Stimulated activated CD8-positive, alpha-beta memory T cell treated with anti-CD3 and anti-CD28 coated beads, Interleukin-7, amount 100 ng/mL, for 1 hour (primary cell): ENCODE measurements around the gene PEX3.
"Not testable (repeated sequence)": the region's sequence is repeated elsewhere in the genome, so short reads cannot be mapped to it uniquely, and the experiment has no call there.

Experiments
- DNase-seq, 2 donors: peaks; one replicate each; pipeline ENCODE4 v3.0.0-alpha.2; 2020; ENCODE audit warnings: low read depth in 2 of 2

Gene PEX3

DNA sequence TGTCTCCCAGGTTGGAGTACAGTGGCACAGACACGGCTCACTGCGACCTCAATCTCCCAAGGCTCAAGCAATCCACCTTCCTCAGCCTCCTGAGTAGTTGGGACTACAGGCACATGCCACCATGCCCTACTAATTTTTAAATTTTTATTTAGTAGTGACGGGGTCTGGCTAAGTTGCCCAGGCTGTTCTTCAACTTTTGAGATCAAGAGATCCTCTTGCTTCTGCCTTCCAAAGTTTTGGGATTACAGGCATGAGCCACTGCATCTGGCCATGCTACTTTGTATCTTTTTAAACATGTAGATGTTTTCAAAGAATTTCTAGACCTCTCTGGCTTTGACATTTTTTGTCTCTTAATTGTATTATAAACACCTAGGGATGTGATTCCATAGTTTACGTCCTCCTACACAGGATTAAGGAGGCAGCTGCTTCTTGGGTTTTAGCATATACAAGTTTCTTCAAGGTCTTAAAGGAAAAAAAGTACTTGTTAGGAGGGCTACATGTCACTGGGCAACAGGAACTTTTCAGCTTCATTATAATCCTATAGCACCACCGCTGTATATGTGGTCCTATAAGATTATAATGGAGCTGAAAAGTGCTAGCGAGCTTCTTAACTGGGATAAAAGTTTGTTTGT, 1.4 kb upstream of the PEX3 start:
- DNase-seq, result no peak

DNA sequence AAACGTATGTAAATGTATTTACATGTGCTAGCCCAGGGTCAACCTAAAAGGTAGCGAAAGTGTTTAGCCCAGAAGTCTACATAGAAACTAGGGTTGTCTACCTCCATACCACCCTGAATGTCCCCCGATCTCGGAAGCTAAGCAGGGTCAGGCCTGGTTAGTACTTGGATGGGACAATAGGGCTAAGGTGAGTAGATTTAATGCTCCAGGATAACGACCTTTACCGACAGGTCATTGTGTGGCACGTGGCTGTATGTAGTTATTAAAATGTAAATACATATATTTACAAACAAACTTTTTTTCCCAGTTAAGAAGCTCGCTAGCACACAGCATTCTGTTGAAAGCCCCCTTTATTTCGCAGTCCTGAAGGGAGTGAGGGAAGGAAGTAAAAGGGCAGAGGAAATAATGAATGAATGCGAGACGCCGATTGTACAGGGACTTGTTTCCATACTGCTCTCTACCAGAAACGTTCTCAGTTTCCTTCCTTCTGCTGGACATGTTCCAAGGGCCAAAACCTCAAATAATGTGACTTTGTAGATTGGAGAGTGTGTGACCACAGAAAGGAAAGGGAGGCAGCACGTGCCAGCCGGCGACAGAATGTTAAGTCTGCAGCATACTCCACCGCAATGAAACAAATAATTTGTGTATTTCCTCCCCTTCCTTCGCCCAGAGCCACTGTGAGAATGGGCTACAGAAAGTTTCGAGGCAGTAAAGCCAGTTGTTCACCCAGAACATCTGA, 722 bp upstream of the PEX3 start:
- DNase-seq, result peak; percentile 0 to 23

DNA sequence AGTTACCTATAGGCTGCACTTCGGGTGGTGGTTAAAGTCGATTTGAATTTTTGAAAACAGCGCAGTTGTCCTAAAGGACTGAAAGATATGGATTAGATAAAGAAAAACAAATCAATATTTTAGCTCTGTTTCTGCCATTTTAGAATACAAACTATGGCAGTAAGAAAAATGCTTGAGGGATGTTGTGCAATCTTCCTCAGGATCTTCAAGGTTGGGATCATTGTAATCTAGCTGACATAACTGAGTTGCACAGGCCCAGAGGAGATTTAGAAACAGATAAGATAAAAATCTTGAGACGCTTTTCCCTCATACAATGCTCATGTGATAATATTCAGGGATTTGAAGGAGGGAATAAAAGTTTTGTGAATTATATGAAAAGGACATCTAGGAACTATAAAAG, 926 bp downstream of the PEX3 start:
- no peak for DNase-seq

DNA sequence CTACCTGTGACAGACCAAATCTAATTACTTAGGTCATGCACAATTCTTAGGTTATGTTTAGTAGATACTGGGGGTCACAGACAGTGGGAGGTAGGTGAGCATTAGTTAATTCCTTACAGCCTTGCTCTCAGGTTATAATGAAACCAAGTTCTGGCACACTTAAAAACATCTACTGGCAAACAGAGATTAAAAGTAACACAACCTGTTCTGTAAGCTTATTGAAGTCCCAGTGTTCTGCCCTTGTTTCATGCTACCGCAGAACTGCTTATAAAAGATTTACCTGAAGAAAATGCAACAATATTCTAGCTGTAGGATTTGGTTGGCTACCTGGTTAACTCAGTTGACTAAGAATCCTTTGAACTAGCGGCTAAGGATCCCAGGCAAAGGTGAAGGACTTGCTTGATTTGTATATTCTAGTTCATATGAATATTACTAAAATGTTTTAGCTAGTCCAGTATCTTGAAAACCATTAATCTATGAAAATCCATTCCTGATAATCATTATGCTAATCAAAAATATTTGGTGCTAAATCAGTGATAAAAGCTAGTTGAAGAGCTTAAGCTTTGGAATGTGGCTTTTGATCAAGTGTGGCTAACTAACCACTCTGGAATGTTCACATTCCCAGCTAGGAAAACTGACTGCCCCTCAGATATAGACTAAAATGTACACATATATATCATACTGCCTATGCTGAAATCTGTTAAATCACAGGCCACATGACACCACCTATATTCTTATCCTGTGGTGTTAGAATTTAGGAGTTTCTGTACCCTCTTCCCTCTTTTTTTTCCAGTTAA, 7.2 kb downstream of the PEX3 start:
- no peak for DNase-seq

DNA sequence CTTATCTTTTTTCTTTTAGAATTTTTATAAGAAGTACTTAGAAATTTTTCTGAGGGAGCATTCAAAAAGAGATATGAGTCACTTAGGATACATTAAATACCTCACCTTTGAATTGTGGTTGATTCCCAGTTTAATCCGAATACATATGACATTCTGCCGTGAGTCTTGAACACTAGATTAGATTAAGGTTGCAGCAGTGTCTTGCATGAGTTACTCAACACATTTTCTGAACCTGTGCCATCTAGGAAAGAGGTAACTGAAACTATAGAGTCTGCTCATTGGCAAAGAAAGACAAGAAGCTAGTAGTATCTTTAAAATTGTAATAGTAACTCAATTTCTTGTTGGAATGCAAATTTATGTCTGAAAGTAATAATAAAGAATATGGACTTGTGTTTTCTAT, 14.9 kb downstream of the PEX3 start:
- no peak for DNase-seq

DNA sequence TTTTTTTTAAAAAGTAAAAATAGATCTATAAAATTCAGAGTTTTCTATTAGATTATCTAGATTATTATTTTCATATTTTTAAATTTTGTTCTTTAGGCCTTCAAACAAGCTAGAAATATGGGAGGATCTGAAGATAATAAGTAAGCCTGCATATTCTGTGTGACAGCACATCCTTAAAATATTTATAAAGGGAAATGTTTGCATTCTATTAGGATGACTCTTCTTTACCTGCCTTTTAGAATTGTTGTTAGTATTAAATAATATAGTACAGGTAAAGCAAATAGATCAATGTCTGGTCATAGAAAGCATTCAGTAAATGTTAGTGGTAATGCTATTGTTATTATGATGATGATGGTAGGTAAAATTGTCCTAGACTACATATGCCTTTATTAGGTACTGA, 17.4 kb downstream of the PEX3 start:
- DNase-seq, result no peak

DNA sequence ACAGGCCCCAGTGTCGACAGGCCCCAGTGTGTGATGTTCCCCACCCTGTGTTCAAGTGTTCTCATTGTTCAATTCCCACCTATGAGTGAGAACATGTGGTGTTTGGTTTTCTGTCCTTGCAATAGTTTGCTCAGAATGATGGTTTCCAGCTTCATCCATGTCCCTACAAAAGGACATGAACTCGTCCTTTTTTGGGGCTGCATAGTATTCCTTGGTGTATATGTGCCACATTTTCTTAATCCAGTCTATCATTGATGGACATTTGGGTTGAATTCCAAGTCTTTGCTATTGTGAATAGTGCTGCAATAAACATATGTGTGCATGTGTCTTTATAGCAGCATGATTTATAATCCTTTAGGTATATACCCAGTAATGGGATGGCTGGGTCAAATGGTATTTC, 18.2 kb downstream of the PEX3 start:
- DNase-seq, result not testable (repeated sequence)

DNA sequence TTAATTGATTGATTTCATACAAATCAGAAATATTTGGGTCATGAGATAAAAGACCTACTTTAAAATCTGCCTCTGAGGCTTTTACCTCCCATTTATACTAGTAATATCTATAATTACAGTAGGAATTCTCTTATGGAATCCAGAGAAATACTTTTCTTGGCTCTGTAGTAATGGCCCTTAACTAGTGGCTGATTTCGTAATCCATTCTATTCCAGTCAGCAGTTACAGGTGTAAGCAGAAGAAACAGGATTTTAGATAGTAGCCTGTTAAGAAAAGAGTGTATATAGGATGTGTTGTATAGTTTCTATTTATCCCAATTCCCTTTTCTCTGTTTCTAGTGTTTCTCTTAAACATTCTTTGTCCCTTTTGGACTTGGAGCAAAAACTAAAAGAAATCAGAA, 21.2 kb downstream of the PEX3 start:
- no peak for DNase-seq

DNA sequence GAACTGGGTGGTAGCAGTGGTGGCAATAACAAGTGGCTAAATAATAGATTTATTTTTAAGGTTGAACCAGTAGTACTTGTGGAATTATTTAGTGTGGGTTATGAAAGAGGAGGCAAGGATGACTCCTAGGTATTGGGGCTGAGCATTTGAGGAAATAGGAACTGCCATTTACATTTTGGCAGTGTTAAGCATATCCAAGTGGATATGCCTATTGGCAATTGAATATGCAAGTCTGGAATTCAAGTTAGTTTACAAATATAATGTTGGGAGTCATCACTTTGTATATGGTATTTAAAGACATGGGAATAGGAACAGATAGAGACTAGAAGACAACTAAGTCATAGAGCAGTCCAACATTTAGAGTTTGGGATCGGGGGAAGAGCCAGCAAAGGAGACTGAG, 25.9 kb downstream of the PEX3 start:
- DNase-seq, result no peak

DNA sequence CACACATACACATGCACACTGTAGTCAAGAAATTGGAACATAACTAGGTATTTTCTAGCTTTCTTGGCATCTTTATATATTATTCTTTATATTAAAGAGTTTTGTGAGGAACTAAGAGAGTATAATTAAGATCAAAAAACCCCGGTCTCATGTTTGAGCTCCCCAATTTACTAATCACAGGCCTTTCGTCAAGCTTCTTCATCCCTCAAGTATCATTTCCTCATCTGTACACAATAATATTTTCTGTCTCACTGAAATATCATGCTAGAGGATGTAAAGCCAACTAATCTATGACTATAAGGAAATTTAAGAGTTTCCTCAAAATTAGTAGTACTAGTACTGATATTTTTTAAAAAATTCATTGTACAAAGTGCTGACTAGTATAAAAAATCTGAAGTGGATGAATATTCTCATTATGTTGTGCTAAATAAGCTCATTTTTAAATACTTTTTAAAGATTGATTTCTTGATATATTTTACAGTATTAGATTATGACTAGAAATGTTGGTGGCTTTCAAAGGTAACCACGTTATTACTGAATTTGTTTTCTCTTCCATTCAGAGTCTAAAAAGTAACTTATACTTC, 28.0 kb downstream of the PEX3 start:
- DNase-seq, result no peak

DNA sequence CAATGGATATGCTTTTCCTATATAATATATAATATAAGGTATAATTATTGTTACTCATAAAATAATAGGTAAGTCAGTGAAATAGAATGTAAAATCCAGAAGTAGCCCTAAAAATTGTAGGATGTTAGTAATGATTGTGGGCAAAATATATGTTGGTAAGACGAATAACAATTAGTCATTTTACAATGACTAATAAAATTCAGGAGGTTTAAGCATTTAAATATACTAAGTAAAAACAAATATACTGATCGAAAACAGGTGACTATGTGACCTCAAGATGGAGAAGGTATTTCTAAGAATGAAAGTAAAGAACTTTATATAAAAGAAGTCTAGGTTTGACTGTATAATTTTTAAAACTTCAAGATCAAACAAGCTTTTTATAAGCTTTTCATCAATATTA, 32.0 kb downstream of the PEX3 start:
- no peak for DNase-seq

DNA sequence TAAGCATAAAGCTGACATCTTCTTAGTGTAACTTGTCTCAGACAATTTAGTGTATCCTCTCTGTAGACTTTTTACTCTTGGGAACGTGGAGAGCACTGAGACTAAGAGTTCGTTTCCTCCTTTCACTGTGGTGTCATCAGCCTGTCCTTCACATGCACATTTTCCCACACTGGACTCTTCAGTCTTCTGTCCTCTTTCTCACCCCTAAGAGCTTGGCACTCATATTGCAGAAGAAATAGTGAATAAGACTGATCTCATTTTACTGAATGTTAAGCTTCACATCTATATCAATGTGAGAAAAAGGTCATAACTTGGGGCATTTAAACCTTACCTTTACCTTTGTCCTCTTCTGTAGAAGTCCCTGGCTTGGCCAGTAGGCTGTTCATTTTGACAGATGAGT, 35.4 kb downstream of the PEX3 start:
- no peak for DNase-seq

DNA sequence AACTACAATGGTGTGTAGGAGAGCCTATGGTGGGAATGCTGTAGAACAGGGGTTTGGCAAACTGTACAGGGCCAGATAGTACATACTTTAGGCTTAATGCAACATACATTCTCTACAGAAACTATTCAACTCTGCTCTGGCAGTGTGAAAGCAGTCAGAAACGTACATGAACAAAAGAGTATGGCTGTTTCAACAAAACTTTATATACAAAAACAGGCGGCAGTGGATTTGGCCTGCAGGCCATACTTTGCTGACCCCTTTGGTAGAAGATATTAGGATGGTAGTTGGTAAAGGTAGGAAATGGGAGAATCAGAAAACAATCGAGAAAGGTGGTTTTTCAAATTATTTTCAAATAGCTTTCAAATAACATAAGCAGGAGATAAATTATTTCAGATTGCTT, 36.1 kb downstream of the PEX3 start:
- DNase-seq, result no peak

DNA sequence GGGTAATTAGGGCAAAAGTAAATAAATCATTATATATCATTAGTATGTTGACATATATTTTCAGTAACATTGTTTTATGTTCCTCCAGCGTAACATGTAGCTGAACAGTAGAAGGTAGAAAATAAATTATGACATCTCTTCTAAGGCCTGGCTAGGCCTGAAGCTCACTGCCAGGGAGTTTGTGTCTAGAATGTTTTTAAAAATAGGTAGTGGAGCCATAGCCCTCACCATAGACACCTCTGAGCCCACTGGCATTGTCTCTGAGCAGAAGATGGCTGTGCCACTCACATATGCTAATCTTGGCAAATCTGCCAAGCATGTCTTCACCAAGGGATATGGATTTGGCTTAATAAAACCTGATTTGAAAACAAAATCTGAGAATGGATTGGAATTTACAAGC, 39.6 kb downstream of the PEX3 start:
- DNase-seq, result no peak

DNA sequence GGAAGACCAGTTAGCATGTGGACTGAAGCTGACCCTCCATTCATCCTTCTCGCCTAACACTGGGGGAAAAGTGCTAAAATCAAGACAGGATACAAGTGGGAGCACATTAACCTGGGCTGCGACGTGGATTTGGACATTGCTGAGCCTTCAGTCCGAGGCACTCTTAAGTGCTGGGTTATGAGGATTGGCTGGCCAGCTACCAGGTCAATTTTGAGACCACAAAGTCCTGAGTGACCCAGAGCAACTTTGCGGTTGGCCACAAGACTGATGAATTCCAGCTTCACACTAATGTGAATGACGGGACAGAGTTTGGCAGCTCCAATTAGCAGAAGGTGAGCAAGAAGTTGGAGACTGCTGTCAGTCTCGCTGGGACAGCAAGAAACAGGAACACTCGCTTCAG, 40.2 kb downstream of the PEX3 start:
- no peak for DNase-seq

DNA sequence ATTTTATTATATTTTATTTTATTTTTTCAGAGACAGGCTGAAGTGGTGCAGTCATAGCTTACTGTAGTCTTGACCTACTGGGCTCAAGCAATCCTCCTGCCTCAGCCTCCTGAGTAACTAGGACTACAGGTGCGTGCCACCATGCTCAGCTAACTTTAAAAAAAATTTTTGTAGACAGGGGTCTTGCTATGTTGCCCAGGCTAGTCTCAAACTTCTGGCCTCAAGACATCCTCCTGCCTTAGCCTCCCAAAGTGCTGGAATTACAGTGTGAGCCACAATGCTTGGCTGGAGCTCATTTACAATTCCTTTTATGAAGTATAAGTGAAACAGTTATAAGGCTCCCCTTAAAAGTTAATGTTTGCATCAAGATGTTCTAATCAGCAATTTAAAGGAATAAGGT, 46.4 kb downstream of the PEX3 start:
- no peak for DNase-seq

DNA sequence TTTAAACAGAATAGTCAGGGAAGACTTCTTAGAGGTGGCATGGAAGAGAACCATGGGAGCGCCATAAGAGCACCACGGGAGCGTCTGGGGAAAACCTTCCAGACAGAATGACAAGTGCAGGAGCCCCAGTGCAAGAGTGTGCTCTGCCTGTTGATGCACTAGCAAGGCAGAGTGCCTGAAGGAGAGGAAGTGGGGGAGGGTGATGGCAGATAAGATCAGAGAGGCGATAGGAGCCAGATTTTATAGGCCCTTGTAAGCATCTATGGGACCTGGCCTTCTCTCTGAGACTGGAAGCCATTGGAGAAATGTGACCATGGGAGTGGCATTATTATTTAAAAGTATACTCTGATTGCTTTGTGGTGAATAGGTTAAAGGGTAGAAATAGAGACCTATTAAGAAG, 47.8 kb downstream of the PEX3 start:
- DNase-seq, result no peak

DNA sequence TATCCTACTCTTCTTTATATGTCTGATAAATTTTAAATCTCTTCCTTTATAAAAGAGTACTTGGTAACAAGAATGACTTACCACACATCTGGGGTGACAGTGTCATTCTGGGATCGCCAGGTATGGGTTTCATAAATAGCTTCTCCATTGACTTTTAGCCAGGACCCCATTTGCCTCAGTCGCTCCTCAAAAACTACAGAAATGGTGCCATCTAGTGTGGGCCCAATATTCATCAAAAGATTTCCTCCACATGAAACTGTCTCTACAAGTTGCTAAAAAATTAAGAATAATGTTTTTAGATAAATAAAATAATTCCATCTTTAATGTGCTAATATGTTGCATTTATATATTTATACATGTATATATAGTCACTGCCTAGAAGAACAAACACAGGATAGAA, 51.2 kb downstream of the PEX3 start:
- DNase-seq, result no peak

DNA sequence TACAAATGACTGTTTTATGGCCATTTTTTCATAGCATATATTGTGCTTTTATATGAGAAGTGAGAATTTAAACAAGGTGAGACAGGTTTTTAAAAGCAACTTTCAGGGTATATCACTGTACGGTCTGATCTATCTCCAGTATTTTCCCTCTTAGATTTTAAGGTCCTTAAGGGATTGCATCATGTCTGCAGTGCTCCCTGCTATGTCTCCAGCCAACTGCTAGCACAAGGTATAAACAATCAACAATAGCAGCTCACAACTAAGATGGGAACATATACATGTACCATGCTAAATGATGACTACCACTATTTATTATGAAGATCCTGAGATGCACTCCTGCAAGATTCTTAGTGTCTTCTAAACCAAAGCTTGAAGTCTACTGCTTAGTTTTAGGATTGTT, 53.8 kb downstream of the PEX3 start:
- no peak for DNase-seq

DNA sequence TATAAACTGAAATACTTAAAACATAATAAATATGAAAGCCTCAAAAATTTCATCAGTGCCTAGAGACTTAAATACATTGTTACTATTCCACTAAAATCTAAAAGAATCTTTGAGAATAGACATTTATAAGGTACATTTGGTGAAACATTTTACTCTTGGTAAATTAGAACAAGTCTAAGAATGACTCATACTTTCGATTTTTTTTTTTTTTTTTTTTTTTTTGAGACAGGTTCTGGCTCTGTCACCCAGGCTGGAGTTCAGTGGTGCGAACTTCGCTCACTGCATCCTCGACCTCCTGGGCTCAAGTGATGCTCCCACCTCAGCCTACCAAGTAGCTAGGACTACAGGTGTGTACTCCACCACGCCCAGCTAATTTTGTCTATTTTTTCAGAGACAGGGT, 54.5 kb downstream of the PEX3 start:
- no peak for DNase-seq

DNA sequence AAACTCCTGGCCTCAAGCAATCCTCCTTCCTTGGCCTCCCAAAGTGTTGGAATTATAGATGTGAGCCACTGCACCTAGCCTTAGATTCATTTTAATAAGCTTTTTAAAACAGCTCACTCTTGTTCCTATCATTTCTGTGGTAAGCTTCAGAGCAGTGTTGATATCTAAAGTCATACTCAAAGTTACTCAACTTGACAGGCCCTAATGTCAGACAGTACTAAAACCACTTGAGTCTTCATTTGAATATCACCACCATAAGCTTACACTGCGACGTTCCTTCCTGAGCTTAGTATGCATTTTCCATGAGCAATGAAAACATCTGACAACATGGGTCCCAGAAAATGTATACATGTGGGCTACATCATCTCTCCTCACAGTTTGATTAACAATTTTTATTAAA, 54.9 kb downstream of the PEX3 start:
- no peak for DNase-seq

DNA sequence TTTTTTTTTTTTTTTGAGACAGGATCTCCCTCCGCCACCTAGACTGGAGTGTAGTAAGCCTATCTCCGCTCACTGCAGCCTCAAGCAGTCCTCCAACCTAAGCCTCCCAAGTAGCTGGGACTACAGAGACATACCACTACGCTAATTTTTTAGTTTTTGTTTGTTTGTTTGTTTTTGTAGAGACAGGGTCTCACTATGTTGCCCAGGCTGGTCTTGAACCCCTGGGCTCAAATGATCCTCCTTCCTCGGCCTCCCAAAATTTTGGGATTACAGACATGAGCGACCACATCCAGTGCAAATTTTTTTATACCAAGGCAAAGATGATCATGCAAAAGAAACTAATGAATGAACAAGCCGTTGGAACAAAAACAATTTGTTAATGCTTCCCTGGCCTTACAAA, 55.6 kb downstream of the PEX3 start:
- no peak for DNase-seq

DNA sequence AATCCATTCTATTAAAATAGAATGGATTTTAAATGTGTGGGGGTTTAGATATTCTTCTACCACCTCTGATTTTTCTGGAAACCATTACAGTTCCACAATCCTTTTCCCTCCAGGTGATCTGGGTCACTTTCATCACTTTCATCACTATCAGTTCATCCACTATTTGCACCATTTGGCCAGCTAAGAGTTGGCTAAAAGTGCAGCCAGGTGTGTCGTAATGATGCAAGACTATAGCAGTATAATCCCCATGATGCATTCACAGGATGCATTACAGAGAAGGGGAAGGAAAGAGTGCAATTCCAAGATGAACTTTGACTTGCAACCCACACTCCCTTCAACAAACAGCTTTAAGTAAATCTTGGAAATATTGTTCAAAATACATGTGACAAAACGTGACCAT, 56.0 kb downstream of the PEX3 start:
- DNase-seq, result no peak
